K562 (cell line): ENCODE results near the gene PLPP4.

Experiments used
- CBFA2T2 ChIP-seq: fragments of 450-650 bp; conservative IDR thresholded peaks from 2 replicates; pipeline ENCODE4 v1.6.1; 2017; ENCODE audit warnings: mild to moderate bottlenecking
- CBX2 ChIP-seq: fragments of 200-600 bp; sonication (generic); IDR thresholded peaks from one replicate; pipeline ENCODE4 v1.6.1; 2012; ENCODE audit warnings: mild to moderate bottlenecking, low read length, inconsistent platforms; ENCODE audit not compliant: insufficient read depth, poor library complexity, severe bottlenecking
- CHD1 ChIP-seq: fragments of 200-600 bp; sonication (generic); IDR thresholded peaks from one replicate; pipeline ENCODE4 v1.6.1; 2012; ENCODE audit warnings: mild to moderate bottlenecking, moderate library complexity, low read length, inconsistent platforms
- CTCF ChIP-seq, 3 experiments: IDR thresholded peaks in 2 of 3; conservative IDR thresholded peaks in 1 of 3; 2 replicates each; pipeline ENCODE4 v1.5.1; 2011 to 2012; ENCODE audit warnings: low read length in 3 of 3, mild to moderate bottlenecking in 3 of 3, control low read depth in 2 of 3, improper control_type of control experiment in 1 of 3, inconsistent platforms in 1 of 3, low read depth in 1 of 3, mixed read lengths in 1 of 3, moderate library complexity in 1 of 3; ENCODE audit not compliant: insufficient read depth in 2 of 3
- ELF1 ChIP-seq: fragments of 200-800 bp; sonication (Bioruptor generic); IDR thresholded peaks from 2 replicates; pipeline ENCODE4 v1.6.1; 2016; ENCODE audit warnings: missing genetic modification characterization, missing compliant biosample characterization
- IRF9 ChIP-seq: fragments of 450-650 bp; IDR thresholded peaks from 2 replicates; pipeline ENCODE4 v1.6.1; 2016; ENCODE audit warnings: missing biosample characterization, missing genetic modification characterization
- MTF1 ChIP-seq: fragments of 250-450 bp; sonication (Bioruptor Pico); IDR thresholded peaks from 2 replicates; pipeline ENCODE4 v1.9.0; 2021; ENCODE audit warnings: moderate library complexity, mild to moderate bottlenecking, inconsistent platforms, borderline replicate concordance
- ZNF274 ChIP-seq: IDR thresholded peaks from 2 replicates; pipeline ENCODE4 v1.6.1; 2011; ENCODE audit warnings: low read depth, mild to moderate bottlenecking, low read length, moderate library complexity, borderline replicate concordance
- ZNF318 ChIP-seq, 2 experiments: fragments of 450-650 bp; IDR thresholded peaks; 2 replicates each; pipeline ENCODE4 v1.6.1; 2016; ENCODE audit warnings: mild to moderate bottlenecking in 2 of 2, borderline replicate concordance in 1 of 2, low read depth in 1 of 2, moderate library complexity in 1 of 2

GRCh38 chr10:120555436-120555835, 98.4 kb downstream of the PLPP4 start:
- TF ChIP-seq ELF1, result no peak
- TF ChIP-seq IRF9 (tag), result no peak
- no peak for TF ChIP-seq ZNF274
- no peak for TF ChIP-seq CTCF (IDR thresholded peaks at IDR 0.05 in 2 of 3, conservative IDR thresholded peaks at IDR 0.05 in 1 of 3; ENCODE audit: insufficient read depth in 2 of 3, low read depth in 1 of 3, low read length in 3 of 3)
- TF ChIP-seq ZNF318 (IDR thresholded peaks at IDR 0.05; ENCODE audit: borderline replicate concordance in 1 of 2, low read depth in 1 of 2), result no peak
- TF ChIP-seq CBX2, result no peak
- TF ChIP-seq CBFA2T2, result no peak
- TF ChIP-seq CHD1, result no peak
- TF ChIP-seq MTF1 (CRISPR knock-in tag), result no peak
